Endothelial cell of umbilical vein (primary cell): Measurements from ENCODE around the gene GLOD4. TPM values are rescaled to one million over a fixed set of nuclear protein-coding genes. Genes with fewer than 3 reads are reported as not detected.
A peak's percentile ranks its signal among the peaks of the same experiment; 100 is the strongest.

ENCODE experiments used
- BruUV-seq: library from RNA; stranded (reverse); fragments of 400-500 nt; replicated peaks from 2 replicates; lab custom pipeline; 2021; lab: Mats Ljungman, UMichigan
- CTCF ChIA-PET: fragments of 300-600, 350-600 bp; sonication (Branson Sonifier 250); formaldehyde crosslinking; loops from one replicate; lab custom pipeline; 2021; ENCODE audit warnings: antibody characterized with exemption, inconsistent platforms; lab: Charles Lee
- POLR2A ChIA-PET: fragments of 300-600, 350-600 bp; sonication (Branson Sonifier 250); formaldehyde crosslinking; loops from one replicate; lab custom pipeline; 2021; ENCODE audit warnings: antibody characterized with exemption, inconsistent platforms; lab: Charles Lee
- DNase-seq: peaks from one replicate; pipeline ENCODE4 v3.0.0-alpha.2; 2011; ENCODE audit warnings: low read depth, low spot score
- FAIRE-seq: peaks from 2 replicates; lab custom pipeline; 2011; peaks lifted over from hg19 to GRCh38; lab: Jason Lieb, UNC
- H2AFZ ChIP-seq: 2 replicates; pipeline ENCODE4 v1.6.0; 2012; ENCODE audit warnings: low read depth, low read length, control low read depth, inconsistent platforms
- H3K27ac ChIP-seq: 2 replicates; pipeline ENCODE4 v1.5.1; 2011; ENCODE audit warnings: low read depth, mild to moderate bottlenecking, control low read depth, low read length, moderate library complexity; ENCODE audit not compliant: insufficient read depth
- H3K27me3 ChIP-seq, 2 experiments: 2 replicates each; pipeline versions ENCODE4 v1.6.0 to v1.6.1; 2011; ENCODE audit warnings: low read length in 2 of 2, mixed read lengths in 1 of 2; ENCODE audit not compliant: control insufficient read depth in 2 of 2, insufficient read depth in 2 of 2
- H3K36me3 ChIP-seq, 2 experiments: 2 replicates in 1 of 2; 3 replicates in 1 of 2; pipeline ENCODE4 v1.5.1; 2011; ENCODE audit warnings: low read length in 2 of 2, mild to moderate bottlenecking in 1 of 2, moderate library complexity in 1 of 2; ENCODE audit not compliant: control insufficient read depth in 2 of 2, insufficient read depth in 2 of 2; ENCODE audit errors: extremely low read depth in 1 of 2
- H3K4me1 ChIP-seq: 3 replicates; pipeline ENCODE4 v1.5.1; 2011; ENCODE audit warnings: mild to moderate bottlenecking, low read length; ENCODE audit not compliant: control insufficient read depth, insufficient read depth; ENCODE audit errors: extremely low read depth
- H3K4me2 ChIP-seq: 2 replicates; pipeline ENCODE4 v1.6.1; 2011; ENCODE audit warnings: low read length, control low read depth, mixed read lengths; ENCODE audit not compliant: insufficient read depth
- H3K4me3 ChIP-seq, 3 experiments: fragments of 200-600 bp in 1 of 3; sonication (generic), shearing (Covaris generic) in 1 of 3; replicated peaks in 1 of 3; 2 replicates each; pipeline ENCODE4 v1.5.1; 2011 to 2016; ENCODE audit warnings: control low read depth in 3 of 3, low read length in 3 of 3, mild to moderate bottlenecking in 2 of 3, inconsistent platforms in 1 of 3, low read depth in 1 of 3, moderate library complexity in 1 of 3; ENCODE audit not compliant: insufficient read depth in 1 of 3
- H3K79me2 ChIP-seq: 2 replicates; pipeline ENCODE4 v1.6.0; 2012; ENCODE audit warnings: low read length, inconsistent platforms; ENCODE audit not compliant: control insufficient read depth, insufficient read depth
- H3K9ac ChIP-seq: replicated peaks from 2 replicates; pipeline ENCODE3; 2011; ENCODE audit warnings: low read length, control low read depth; ENCODE audit not compliant: insufficient read depth; ENCODE audit errors: extremely low read depth
- H3K9me1 ChIP-seq: replicated peaks from 3 replicates; pipeline ENCODE4 v1.6.0; 2011; ENCODE audit warnings: mild to moderate bottlenecking, low read length; ENCODE audit not compliant: control insufficient read depth, insufficient read depth; ENCODE audit errors: extremely low read depth
- H3K9me3 ChIP-seq: replicated peaks from 2 replicates; pipeline ENCODE4 v1.5.1; 2012; ENCODE audit warnings: low read length, inconsistent platforms; ENCODE audit not compliant: control insufficient read depth, insufficient read depth
- H4K20me1 ChIP-seq: replicated peaks from 2 replicates; pipeline ENCODE3; 2011; ENCODE audit warnings: mild to moderate bottlenecking, low read length; ENCODE audit not compliant: control insufficient read depth, insufficient read depth; ENCODE audit errors: extremely low read depth
- CTCF ChIP-seq, 2 donors: IDR thresholded peaks; 1 replicate in 1 of 2; 2 replicates in 1 of 2; pipeline ENCODE4 v1.5.1; 2011; ENCODE audit warnings: low read length in 2 of 2, mild to moderate bottlenecking in 2 of 2, moderate library complexity in 2 of 2, control low read depth in 1 of 2, inconsistent platforms in 1 of 2, low read depth in 1 of 2; ENCODE audit not compliant: insufficient read depth in 1 of 2; ENCODE audit errors: extremely low read depth in 1 of 2
- EZH2 ChIP-seq: IDR thresholded peaks from 2 replicates; pipeline ENCODE4 v1.6.1; 2012; ENCODE audit warnings: borderline replicate concordance, low read depth, mild to moderate bottlenecking, moderate library complexity, low read length, inconsistent platforms; ENCODE audit not compliant: severe bottlenecking
- GATA2 ChIP-seq: IDR thresholded peaks from 2 replicates; pipeline ENCODE4 v1.7.0; 2011; ENCODE audit warnings: low read depth, mild to moderate bottlenecking, moderate library complexity, mixed read lengths, low read length; ENCODE audit not compliant: insufficient read length, insufficient read depth
- JUN ChIP-seq: IDR thresholded peaks from 2 replicates; pipeline ENCODE4 v1.6.1; 2011; ENCODE audit warnings: borderline replicate concordance, low read depth; ENCODE audit not compliant: insufficient read length, insufficient read depth
- MYC ChIP-seq: IDR thresholded peaks from one replicate; pipeline ENCODE4 v1.6.1; 2011; ENCODE audit warnings: mild to moderate bottlenecking, low read depth, low read length
- POLR2A ChIP-seq: IDR thresholded peaks from 2 replicates; pipeline ENCODE4 v1.6.1; 2012; ENCODE audit warnings: low read depth, mild to moderate bottlenecking, control low read depth, low read length
- POLR2AphosphoS5 ChIP-seq: IDR thresholded peaks from 2 replicates; pipeline ENCODE4 v1.6.1; 2012; ENCODE audit warnings: low read depth, mild to moderate bottlenecking, control low read depth, low read length, moderate library complexity; ENCODE audit not compliant: insufficient read depth
- dilution Hi-C: fragments of 300-500 bp; cut with MboI; formaldehyde crosslinking; loops from one replicate; pipeline ENCODE4 v1.15.0; 2019; ENCODE audit warnings: low sequenced_read_pairs; ENCODE audit not compliant: extremely low pct_ligation_motif_present
- intact Hi-C: fragments of 100-400 bp; cut with micrococcal nuclease; formaldehyde crosslinking; loops from one replicate; pipeline ENCODE4 v1.10.0; 2022
- polyA plus RNA-seq, 4 experiments: library from polyadenylated mRNA; depleted of rRNA in 3 of 4; stranded (reverse) in 3 of 4; unstranded in 1 of 4; fragments of >200 nt; gene quantifications; 2 replicates each; pipeline versions ENCODE4 v1.2.1 to v1.2.3, GENCODE V29; 2011 to 2012; ENCODE audit warnings: missing spikeins in 1 of 4
- total RNA-seq: library from RNA; stranded (reverse); gene quantifications from 2 replicates; pipeline ENCODE4 v1.2.3, GENCODE V29; 2021
- TF ChIP-seq, protein P1 (sequence below): IDR thresholded peaks from 2 replicates; pipeline ENCODE4 v1.6.1; 2011; ENCODE audit not compliant: insufficient read depth, insufficient read length

The GLOD4 gene
- total and polyA plus RNA-seq, 2 donors (not counting 3 experiments of a cell fraction or from before 2014, with no cell fraction given), result 41.3 to 84.2 TPM

DNA sequence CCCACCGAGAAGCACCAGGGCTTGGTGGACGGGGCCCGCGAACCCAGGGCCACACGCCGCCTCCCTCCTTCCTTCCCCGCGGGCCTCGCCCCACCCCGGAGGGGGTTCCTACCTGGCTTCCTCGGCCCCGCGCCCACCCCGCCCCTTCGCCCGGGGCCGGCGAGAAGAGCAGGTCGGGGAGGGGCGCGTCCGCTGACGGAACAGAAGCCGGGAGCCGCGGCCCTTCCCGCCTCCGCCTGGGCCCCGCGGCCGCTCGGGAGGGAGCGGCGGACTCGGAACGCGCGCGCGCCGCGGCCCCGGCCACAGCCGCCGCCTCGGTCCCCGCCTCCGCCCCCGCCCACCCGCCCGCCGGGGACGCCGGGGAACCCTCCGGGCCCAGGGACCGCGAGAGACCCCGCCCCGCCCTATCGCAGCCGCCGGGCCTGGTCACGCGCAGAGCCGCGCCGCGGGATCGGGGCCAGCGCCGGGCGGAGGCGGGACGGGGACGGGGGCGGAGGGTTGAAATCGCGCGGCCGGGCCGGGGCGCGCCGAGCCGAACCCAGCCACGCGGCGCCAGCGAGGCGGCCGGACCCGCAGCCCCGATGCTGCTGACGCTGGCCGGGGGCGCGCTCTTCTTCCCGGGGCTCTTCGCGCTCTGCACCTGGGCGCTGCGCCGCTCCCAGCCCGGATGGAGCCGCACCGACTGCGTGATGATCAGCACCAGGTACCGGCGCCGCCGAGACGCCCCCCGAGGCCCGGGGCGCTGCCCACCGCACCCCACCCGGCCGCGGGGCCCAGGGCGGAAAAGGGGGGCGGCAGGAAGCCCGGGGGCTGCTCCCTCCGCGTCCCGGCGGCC, 49.8 kb downstream of the GLOD4 start, which contains the start of gene TLCD3A:
Gene TLCD3A (plus strand): TSS at position 530 of the 835 bp plus-strand sequence. CDS start 52 bp downstream, at position 582.
- H3K9ac ChIP-seq, result peak within 1 kb of the TSS; percentile 76
- intact Hi-C loops (no loop called here), dilution Hi-C loops (no loop called here)
- H3K4me2 ChIP-seq, result peak within 1 kb of the TSS; percentile 98
- H3K9me1 ChIP-seq, result no peaks in the 10 kb centered on the region
- peaks cover 32% of the 10 kb centered on the region for H3K79me2 ChIP-seq
- no peaks in the 10 kb centered on the region for H3K36me3 ChIP-seq
- peaks cover 15% of the 10 kb centered on the region for H3K4me1 ChIP-seq
- peak within 1 kb of the TSS; percentile 82 for H2AFZ ChIP-seq
- CTCF ChIA-PET, result interaction anchor here (0.6 to 1.7 kb wide), 4 partner anchors 13 to 320 kb away, joined by 3 to 8 read pairs (median 6); partner anchors contain the start of gene NXN
- peak within 1 kb of the TSS; percentile 87 to 98 (median 91) for H3K4me3 ChIP-seq
- TF ChIP-seq POLR2A (peak; percentile 56), JUN (no peak), POLR2AphosphoS5 (peak; percentile 59), EZH2 (no peak)
- POLR2A ChIA-PET, result no interaction called here
- no peaks in the 10 kb centered on the region for H3K27me3 ChIP-seq
- BruUV-seq, result no TSS peak
- peak within 1 kb of the TSS; percentile 59 for H3K27ac ChIP-seq
- FAIRE-seq (no peak), DNase-seq (peak; percentile 35)
- H3K9me3 ChIP-seq, result no peaks in the 10 kb centered on the region
- no peaks in the 10 kb centered on the region for H4K20me1 ChIP-seq

DNA sequence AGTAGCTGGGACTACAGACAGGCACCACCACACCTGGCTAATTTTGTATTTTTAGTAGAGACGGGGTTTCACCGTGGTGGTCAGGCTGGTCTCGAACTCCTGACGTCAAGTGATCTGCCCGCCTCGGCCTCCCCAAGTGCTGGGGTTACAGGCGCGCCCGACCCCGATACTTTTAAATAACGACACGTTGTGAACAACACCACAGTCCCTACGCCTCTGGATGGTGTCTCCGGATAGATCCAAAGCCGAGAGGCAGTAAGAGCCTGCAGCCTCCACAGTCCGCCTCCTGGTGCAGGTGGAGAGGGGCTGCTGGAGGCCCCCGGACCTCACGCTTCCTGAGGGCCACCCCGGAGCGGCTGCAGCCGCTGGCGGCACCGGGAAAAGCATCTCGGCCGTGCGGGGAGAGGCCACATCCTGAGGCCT, 50.4 kb downstream of the GLOD4 start:
- DNase-seq (no peak), FAIRE-seq (peak; percentile 52)
- Histone ChIP-seq H3K4me3 (peak overlapping the region; percentile 30 to 91 (median 66)), H3K9me3 (no peaks in the 10 kb centered on the region), H3K27me3 (no peaks in the 10 kb centered on the region), H3K36me3 (no peaks in the 10 kb centered on the region), H3K4me1 (peaks cover 15% of the 10 kb centered on the region), H3K27ac (no peak overlapping the region), H3K79me2 (peaks cover 32% of the 10 kb centered on the region), H3K4me2 (peak overlapping the region; percentile 50), H3K9ac (peak overlapping the region; percentile 64), H4K20me1 (no peaks in the 10 kb centered on the region), H2AFZ (peak overlapping the region; percentile 69), H3K9me1 (no peaks in the 10 kb centered on the region)
- POLR2A ChIA-PET, result no interaction called here
- intact Hi-C loops, result no loop called here
- CTCF ChIA-PET, result interaction anchor here (0.8 kb wide), 1 partner anchor 50 kb away, joined by 3 read pairs; the partner anchor contains the start of genes GLOD4 and MRM3
- dilution Hi-C loops, result no loop called here
- BruUV-seq, result no TSS peak
- TF ChIP-seq CTCF (IDR thresholded peaks at IDR 0.05; ENCODE audit: extremely low read depth in 1 of 2, insufficient read depth in 1 of 2, low read depth in 1 of 2, low read length in 2 of 2) (no peak), POLR2A (no peak), MYC (no peak), POLR2AphosphoS5 (no peak), EZH2 (no peak), JUN (no peak), GATA2 (no peak)
- TF ChIP-seq, protein P1, sequence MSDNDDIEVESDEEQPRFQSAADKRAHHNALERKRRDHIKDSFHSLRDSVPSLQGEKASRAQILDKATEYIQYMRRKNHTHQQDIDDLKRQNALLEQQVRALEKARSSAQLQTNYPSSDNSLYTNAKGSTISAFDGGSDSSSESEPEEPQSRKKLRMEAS, result no peak
